Left ventricle myocardium inferior (tissue), 1 donor: ENCODE measurements around the gene GDF10. TPM values are rescaled to one million over a fixed set of nuclear protein-coding genes. Genes with fewer than 3 reads are reported as not detected.

Source experiments
- DNase-seq: peaks from one replicate; pipeline ENCODE4 v3.0.0-alpha.2; 2020
- H3K27ac ChIP-seq: fragments of 200-600 bp; replicated peaks from 2 replicates; pipeline ENCODE4 v1.8.0; 2021
- H3K27me3 ChIP-seq: fragments of 200-600 bp; 2 replicates; pipeline ENCODE4 v1.8.0; 2021; ENCODE audit warnings: low read depth
- H3K36me3 ChIP-seq: fragments of 200-600 bp; 2 replicates; pipeline ENCODE4 v1.8.0; 2021
- H3K4me1 ChIP-seq: fragments of 200-600 bp; 2 replicates; pipeline ENCODE4 v1.8.0; 2021
- H3K4me3 ChIP-seq: fragments of 200-600 bp; 2 replicates; pipeline ENCODE4 v1.8.0; 2021; ENCODE audit warnings: mild to moderate bottlenecking, moderate library complexity
- H3K9me3 ChIP-seq: fragments of 200-600 bp; replicated peaks from 2 replicates; pipeline ENCODE4 v1.8.0; 2021
- CTCF ChIP-seq: fragments of 200-600 bp; IDR thresholded peaks from 2 replicates; pipeline ENCODE4 v1.8.0; 2021; ENCODE audit warnings: antibody characterized with exemption, mild to moderate bottlenecking, borderline replicate concordance
- intact Hi-C: fragments of 100-400 bp; cut with micrococcal nuclease; formaldehyde crosslinking; loops from one replicate; pipeline ENCODE4 v1.11.0; 2022
- total RNA-seq: library from RNA; stranded (reverse); fragmentation: NEBNext Ultra II Directional; extraction: Animal tissue kit (Norgen Biotek cat#: 25700); gene quantifications from one replicate; pipeline ENCODE4 v1.2.1, GENCODE V29; 2021
- donor health status: DM: no; HTN: yes; CAD: no; lungs with severe emphysema.

The GDF10 gene
- total RNA-seq, 1 donor from 2014 or later, result 0.22 TPM

GRCh38 chr10:47346581-47347302, 46.7 kb downstream of the GDF10 start:
- Histone ChIP-seq H3K4me1 (no peaks in the 10 kb centered on the region), H3K27me3 (peaks cover 13% of the 10 kb centered on the region), H3K36me3 (no peaks in the 10 kb centered on the region), H3K4me3 (no peak overlapping the region), H3K9me3 (no peaks in the 10 kb centered on the region), H3K27ac (no peak overlapping the region)
- intact Hi-C loops, result no loop called here
- no peak for DNase-seq
- TF ChIP-seq CTCF, result no peak

GRCh38 chr10:47347303-47347675, 47.3 kb downstream of the GDF10 start:
- no peak for DNase-seq
- Histone ChIP-seq H3K9me3 (no peaks in the 10 kb centered on the region), H3K27me3 (peaks cover 11% of the 10 kb centered on the region), H3K4me3 (no peak overlapping the region), H3K4me1 (no peaks in the 10 kb centered on the region), H3K36me3 (no peaks in the 10 kb centered on the region), H3K27ac (no peak overlapping the region)
- intact Hi-C loops, result no loop called here
- no peak for TF ChIP-seq CTCF

GRCh38 chr10:47348138-47348651, 48.2 kb downstream of the GDF10 start, which contains the start of gene RBP3:
TSS of gene RBP3 (plus strand) at chr10:47348363. CDS start at chr10:47348485, 122 bp downstream.
- intact Hi-C loops, result no loop called here
- Histone ChIP-seq H3K27ac (no peak within 1 kb of the TSS), H3K4me3 (no peak within 1 kb of the TSS), H3K4me1 (no peaks in the 10 kb centered on the region), H3K36me3 (no peaks in the 10 kb centered on the region), H3K27me3 (peaks cover 11% of the 10 kb centered on the region), H3K9me3 (no peaks in the 10 kb centered on the region)
- DNase-seq, result no peak
- no peak for TF ChIP-seq CTCF

GRCh38 chr10:47348661-47349470, 48.9 kb downstream of the GDF10 start:
- no peak for DNase-seq
- Histone ChIP-seq H3K27ac (no peak overlapping the region), H3K9me3 (no peaks in the 10 kb centered on the region), H3K36me3 (no peaks in the 10 kb centered on the region), H3K27me3 (peaks cover 11% of the 10 kb centered on the region), H3K4me1 (no peaks in the 10 kb centered on the region), H3K4me3 (no peak overlapping the region)
- TF ChIP-seq CTCF, result no peak
- intact Hi-C loops, result no loop called here

- Histone ChIP-seq H3K4me1 (no peaks in the 10 kb centered on the region), H3K36me3 (no peaks in the 10 kb centered on the region), H3K9me3 (no peaks in the 10 kb centered on the region), H3K27ac (no peak overlapping the region), H3K27me3 (peaks cover 11% of the 10 kb centered on the region), H3K4me3 (no peak overlapping the region)
- intact Hi-C loops, result no loop called here
- no peak for TF ChIP-seq CTCF
- no peak for DNase-seq
Observed at GRCh38 chr10:47349516-47349915, 49.5 kb downstream of the GDF10 start.
